ENCODE data around the gene ADAM12.
"Not testable (repeated sequence)": the region's sequence is repeated elsewhere in the genome, so short reads cannot be mapped to it uniquely, and the experiment has no call there.

Gene ADAM12

DNA sequence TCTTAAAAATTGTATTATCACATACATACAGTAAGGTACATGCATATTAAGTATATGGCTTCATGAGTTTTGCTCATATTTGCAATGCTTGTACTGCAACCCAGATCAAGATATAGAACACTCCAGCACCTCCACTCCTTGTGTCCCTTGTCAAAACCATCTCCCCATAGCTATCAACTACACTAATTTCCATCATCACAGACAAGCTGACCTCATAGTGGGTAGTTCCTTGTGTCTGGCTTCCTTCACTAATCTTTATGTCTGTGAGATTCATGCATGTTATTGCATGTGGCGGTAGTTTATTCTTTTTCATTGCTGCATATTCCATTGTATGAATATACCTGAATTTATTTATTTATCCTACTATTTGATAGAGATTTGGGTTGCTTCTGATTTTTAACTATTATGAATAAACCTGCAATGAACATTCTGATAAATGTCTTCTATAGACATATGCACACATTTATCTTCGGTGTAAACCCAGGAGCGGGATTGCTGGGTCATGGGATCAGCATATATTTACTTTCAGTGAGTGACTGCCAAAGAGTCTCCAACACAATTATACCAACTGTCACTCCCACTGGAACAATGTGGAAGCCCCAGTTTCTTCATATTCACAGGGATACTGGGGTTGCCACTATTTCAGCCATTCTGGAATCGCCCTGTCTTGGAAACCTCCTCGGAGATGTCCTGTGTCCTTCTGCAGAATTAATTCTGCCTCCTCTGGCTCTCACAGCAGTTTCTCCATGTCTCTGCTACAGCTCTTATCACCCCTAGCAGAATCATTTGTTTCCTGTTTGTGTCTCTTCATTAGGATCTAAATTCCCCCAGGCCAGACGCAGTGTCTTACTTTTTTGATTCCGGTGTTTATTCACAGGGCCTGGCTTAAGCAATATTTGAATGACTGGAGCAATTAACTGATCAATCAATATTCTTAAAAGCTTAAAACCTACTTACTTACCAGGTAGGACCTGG is 14.7 kb upstream of the ADAM12 start:
- no peak for DNase-seq

DNA sequence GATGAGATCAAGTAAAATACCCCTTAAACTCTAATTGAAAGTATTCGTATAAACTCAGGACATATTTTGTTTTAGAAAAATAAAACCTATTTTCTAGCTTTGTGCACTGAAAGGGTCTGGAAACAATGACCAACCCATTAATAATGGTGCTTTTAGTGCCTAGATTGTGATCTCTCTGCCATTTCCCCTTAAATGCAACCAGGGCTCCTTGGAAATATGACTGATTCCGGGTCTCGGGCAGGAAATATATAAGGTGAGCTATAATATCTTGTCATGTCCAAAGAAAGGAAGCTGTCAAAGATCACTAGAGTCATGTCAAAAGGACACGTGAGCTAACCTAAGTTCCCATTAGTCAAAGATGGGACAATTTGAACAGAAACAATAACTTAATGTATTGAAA is 12.4 kb upstream of the ADAM12 start:
- no peak for DNase-seq

DNA sequence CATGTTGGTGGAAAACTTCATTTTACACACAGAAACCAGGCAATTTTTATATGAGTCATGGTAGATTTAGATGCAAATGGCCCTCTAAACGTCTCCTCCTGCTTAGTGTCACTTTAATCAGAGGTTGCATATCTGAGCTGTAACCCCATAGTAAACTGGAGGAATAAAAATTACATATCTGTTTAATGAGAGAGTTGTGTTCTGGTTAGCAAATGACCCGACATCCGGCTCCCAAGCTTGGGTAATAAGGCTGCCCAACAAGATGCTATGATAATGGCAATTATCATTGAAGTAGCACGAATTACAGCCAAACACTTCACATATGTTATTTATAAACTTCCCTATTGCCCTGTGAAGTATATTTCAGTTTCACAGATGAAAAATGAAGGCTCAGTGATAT is 10.6 kb upstream of the ADAM12 start:
- no peak for DNase-seq

DNA sequence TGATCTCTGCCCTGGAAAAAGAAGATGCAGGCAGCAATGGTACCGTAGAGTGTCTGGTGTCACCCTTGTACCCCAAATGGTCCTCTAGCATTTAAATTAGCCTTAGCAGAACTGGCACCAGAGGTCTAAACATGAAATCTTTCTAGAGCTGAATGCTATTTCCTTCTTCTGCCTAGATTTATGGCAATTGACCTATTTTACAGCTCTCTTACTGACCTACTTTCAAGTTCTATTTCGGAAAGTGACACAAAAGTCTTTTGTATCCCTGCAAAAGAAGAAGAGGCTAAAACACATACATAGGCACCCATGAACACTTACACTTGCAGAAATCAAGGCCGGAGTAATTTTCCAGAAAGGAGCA is 10.1 kb upstream of the ADAM12 start:
- no peak for DNase-seq

DNA sequence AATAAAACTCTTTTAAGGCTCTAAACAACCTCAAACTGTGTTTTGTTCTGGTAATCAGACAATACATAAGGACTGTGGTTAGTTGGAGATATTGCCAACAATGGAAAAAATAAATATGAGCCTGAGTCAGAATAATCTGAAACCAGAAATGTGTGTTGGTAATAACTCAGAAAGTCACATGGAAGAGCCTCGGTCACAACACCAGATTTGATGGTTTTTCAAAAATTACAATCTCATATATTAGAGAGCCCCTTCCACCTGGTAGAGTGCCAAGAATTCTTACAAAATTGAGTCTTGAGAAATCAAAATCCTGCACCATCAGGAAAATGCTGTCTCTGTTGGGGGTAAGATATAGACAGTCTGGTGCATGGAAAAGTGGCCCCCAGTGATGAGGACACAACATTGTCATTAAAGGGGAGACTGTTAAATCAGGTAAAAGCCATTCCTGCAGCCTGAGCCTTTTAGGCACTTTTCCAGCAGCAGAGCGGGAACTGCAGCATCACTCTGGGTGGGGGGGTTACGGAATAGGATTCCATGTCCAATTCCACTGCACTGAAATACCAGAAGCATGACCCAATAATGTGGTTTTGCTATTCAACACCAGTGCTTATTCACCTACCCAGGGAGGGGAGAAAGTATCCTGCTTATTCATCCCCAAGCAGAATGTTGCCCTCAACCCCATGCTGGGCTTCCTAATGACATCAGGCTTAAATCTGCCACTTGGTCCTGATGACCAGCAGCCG is 9.5 kb upstream of the ADAM12 start:
- DNase-seq, result no peak

DNA sequence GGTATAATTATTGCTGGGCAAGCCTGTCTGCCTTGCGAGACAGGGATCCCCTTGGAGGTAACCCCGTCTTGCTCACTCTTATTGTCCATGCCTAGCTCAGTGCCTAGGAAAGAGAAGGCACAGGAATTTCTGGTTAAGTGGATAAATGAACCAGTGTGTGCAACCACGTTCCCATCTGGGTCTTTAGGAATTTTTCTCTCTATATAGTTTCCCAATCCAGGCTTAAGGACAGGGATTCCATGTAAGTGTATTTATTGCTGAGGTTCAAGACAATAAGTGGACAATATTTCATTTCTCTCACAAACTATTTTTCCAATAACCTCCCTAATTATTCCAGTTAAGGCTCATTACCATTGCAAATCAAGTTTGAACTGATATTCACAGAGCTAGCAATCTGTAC is 8.9 kb upstream of the ADAM12 start:
- no peak for DNase-seq

DNA sequence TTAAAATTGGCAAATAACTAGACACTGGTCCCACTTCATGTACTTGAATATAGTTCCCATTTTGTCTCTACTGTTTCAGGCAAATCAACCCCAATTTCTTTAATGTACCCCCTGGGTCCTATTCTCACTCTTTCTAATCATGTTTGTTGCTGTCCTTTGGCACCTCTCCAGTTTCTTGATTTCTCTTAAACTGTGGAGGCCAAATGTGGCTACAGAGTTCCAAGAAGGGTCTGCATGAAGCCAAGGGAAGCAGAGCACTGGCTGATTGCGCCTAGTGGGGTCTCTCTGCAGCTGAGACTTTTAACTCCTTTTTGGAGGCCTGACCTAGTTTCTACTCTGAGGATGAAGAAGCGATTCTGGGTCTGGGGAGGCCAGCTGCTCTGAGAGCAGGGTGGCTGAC is 6.7 kb upstream of the ADAM12 start:
- DNase-seq, result no peak

DNA sequence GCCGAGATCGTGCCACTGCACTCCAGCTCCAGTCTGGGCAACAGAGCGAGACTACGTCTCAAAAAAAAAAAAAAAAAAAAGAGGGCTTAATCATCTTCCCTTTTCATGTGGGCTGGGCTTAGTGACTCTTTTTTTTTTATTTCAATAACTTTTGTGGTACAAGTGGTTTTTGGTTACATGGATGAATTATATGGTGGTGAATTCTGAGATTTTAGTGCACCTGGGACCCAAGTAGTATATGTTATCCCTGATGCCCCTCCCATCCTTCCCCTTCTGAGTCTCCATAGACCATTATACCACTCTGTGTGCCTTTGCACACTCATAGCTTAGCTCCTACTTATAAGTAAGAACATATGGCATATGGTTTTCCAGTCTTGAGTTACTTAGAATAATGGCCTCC is 4.8 kb upstream of the ADAM12 start:
- no peak for DNase-seq

DNA sequence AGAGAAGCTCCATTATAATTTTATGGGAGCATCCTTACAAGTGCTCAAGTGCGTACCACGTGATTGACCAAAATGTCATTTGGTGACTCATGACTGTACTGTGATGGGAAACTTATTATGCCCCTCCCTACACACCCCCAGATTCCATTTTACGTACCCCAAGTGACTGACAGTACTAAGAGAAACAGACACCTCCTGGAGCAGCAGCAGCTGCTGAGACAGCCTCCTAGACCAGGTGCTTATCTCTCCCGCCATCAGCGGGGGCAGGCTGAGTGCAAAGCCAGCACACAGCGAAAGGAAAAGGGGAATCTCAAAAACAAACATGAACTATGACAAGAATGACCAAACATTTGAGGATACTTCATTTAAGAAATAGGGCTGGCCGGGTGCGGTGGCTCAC is 4.2 kb upstream of the ADAM12 start:
- no peak for DNase-seq

DNA sequence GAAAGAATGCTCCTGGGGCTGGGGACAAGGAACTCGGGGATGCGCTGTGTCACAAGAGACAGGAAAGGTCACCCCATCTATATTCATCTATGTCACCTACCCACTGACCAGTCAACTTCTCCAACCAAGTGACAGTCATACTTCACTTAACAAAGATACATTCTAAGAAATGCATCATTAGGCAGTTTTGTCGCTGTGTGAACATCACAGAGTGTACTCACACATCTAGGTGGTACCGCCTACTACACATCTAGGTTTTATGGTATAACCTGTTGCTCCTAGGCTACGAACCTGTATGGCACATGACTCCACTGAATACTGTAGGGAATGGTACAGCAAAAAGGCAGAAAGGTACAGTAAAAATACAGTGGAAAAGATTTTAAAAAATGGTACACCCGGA is 3.8 kb upstream of the ADAM12 start:
- DNase-seq, result no peak

DNA sequence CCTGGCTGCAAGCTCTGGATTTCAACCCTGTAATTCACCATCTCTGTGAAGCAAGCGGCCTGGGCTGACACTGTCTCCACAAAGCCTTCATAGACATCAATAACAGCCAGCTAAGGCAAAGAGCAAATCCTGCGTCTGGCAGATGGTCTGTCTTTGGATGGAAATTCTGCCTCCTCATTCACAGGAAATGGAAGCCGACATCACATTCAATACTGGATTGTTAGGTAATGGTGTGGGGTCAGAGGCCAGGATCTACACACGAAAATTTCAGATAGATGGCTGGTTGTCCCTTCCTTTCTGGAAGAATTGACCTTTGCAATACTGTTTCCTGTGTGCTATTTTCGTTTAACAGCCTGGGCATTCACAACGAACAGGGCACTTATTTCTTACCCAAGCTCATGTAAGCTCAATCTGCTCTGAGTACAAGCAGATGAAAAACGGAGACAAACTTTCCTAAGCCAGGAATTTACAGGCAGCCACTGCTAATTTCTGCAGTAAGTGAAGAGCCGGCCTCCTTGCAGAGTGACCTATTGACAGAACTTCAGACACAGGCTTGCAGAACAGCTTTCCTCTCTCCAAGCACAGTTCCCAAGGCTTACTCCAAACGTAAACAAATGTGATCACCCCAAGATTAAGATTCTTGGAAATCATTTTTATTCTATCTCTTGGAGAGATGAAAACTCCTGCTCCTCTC is 3.1 kb upstream of the ADAM12 start:
- DNase-seq, result no peak

DNA sequence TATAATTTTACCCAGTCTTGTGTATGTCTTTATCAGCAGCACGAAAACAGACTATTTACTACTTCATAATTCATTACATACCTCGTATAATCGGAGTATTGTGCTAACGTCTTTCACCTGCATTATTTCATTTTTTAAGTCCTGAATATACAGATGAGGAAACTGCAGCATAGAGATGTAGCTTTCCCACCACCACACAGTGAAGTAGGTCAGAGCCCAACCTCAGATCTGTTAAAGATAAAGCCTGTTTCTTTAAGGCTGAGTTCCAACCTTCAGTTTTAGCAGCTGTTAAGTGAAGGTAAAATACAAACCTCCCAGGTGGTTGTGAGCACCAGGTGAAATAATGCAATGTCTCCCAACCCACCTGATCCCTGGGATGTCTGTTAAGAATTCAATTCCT is 2.0 kb upstream of the ADAM12 start:
- no peak for DNase-seq

DNA sequence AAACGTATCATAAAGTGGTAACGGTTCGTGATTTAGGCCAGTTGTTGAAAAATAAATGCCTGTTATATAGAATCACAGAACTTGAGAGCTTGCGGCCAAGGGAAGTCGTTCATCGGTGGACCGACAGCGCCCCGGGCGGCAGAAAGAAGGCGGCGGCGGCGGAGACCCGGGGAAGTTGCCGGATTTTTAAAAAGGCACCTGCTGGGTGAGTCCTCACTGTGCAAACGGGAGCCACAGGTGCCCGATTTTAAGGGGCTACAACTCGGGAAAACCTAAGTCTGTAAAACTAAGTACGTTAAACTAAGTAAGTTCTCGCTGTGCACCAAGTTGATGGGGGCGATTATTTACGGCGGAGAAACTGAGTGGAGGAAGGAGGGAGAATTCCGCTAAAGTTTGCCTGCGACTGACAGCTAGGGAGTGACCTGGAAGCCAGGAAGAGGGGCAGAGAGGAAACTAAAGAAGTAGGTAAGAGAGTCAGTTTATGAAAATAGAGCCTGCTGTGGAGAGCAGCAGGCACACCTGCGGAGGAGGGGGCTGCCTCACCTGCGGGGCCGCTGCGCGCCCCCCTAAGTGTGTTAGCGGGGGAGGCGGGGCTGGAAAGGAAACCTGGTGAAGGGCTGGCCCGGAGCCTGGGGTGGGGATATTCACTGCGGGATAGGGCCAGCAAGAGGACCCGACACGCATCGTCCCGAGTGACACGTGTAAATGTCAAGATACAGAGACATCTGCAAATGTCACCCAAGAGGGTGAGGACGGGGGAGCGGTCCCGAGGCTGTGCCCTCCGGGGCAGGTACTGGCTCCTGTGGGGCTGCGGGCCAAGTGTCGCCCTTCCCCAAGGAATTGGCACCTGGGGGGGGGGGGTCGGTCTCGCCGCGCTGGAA is 996 bp downstream of the ADAM12 start:
- peak; percentile 45 for DNase-seq

DNA sequence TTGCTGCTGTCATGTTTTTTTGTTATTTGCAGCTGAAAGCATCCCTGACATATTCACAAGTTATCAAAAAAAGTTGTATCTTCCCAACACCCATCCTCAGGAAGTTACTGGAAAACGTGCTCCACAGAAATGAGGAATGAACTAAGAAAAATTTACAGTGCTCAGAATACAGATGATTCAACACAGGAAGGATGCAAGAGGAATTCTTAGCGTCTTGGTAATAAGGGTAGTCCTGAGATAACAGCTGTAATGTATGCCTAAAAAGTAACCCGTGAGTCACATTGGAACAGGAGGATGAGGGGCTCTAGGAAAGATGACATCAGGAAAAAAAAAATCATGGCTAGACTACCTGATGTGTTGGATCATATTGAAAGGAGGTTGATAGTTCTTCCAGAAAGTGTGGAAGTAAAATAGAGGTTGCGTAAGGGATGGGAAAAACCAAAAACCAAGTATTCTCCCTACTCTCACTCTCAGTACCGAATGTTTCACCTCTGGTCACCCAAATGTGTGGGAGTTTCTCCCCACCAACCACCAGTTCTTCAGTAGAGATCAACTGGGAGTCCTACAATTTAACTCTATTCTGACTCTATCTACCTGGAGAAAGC is 3.9 kb downstream of the ADAM12 start:
- no peak for DNase-seq

DNA sequence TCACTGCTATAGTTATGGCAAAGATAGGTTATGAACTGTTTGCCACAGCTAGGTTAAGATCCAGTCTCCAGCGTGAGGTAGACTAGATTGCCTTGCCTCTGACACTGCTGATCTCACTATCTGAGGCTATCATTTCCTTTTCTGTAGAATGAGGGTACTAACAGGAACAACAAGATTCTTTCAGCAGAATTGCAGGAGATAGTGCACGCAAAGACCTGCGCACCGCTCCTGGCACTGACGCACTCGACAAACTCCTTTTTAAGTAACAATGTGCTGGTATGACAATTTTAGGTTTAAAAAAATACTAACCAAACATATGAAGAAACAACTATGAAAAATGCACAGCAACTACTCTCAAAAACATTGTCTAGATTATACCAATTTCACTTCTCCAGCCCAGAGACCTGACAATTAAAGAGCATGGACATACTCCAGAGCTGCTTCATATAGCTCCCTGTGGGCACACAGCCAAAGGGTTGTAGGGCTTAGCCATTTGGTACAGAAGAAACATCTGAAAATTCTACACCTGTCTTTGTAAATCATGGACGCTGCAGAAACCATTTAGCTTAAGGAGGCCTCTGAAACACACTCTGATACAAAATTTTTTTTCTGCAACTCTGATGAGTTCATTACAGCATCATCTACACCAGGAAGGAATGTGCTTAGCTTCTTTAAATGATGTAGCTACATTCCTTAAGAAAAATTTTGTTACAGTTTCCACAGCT is 7.8 kb downstream of the ADAM12 start:
- DNase-seq, result no peak

DNA sequence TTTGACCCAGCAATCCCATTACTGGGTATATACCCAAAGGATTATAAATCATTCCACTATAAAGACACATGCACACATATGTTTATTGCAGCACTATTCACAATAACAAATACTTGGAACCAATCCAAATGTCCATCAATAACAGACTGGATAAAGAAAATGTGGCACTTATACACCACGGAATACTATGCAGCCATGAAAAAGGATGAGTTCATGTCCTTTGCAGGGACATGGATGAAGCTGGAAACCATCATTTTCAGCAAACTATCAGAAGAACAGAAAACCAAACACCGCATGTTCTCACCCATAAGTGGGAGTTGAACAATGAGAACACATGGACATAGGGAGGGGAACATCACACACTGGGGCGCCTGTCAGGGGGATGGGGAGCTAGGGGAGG is 9.1 kb downstream of the ADAM12 start:
- DNase-seq, result not testable (repeated sequence)

DNA sequence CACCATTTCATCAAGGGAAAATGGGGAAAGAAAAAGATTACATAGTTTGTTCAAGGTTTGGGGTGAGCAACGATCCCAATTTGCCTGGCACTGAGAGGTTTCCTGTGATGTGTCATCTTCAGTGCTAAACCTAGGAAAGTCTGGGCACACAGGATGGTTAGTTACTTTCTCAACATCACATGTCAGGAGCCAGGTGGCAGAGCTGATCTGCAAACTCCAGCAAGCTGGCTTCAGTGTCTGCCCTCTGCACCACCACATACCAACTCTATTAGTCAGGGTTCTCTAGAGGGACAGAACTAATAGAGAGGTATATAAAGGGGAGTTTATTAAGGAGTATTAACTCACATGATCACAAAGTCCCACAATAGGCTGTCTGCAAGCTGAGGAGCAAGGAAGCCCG is 11.3 kb downstream of the ADAM12 start:
- no peak for DNase-seq

DNA sequence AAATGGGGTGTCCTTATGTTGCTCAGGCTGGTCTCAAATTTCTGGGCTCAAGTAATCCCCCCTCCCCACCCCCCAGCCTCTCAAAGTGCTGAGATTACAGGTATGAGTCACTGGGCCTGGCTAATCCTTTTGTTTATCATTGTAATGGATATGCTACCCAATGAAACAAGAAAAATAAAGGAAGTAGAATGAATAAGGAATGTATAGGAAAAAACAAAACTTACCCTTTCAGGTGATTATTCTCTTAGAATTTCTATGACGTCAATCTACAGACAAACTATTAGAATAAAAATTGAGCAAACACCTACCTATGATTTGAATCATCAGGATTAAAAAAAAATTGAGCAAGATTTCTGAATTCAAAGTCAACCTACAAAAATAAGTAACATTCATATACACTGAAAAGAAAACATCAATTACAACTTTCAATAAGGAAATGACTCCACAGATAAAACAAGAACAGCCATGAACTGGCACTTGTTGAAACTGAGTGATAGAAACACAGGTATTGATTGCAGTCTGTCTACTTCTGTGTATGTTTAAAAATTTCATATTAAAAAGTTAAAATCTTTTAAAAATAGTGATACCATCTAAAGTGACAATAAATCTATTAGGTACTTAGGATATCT is 12.2 kb downstream of the ADAM12 start:
- no peak for DNase-seq

DNA sequence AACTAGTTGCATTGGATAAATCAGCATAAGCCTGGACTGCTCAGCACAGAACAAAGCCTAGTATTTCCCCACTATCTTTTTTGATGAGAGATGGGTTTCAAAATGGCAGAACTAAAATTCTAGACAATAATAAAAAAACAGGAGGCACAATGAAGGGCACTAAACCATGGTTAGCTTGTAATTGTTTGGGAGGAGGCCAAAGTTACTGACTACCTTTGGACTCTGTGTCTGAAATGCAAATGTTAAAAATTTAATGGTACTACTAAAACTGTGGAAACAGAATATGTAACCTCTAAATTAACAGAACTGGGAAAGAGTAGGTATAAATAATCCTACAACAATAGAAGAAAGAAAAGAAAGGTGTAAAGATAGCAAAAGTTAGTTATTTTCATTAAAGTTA is 13.0 kb downstream of the ADAM12 start:
- no peak for DNase-seq

DNA sequence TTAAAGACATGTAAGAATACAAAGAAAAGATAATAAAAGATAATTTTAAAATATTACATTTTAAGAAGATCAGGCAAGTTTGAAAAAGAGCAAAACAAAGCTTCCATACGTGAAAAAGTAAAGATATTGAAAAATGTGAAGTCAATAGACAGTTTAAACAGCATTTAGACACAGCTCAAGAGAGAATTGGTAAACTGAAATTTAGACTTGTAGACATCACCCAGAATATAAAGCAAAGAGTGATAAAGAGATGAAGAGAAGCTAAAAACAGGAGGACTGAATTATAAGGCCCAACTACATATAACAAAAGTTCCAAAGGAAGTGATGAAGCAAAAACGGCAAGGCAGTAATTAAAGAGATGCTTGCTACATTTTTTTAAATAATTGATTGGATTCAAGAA is 13.8 kb downstream of the ADAM12 start:
- no peak for DNase-seq

DNA sequence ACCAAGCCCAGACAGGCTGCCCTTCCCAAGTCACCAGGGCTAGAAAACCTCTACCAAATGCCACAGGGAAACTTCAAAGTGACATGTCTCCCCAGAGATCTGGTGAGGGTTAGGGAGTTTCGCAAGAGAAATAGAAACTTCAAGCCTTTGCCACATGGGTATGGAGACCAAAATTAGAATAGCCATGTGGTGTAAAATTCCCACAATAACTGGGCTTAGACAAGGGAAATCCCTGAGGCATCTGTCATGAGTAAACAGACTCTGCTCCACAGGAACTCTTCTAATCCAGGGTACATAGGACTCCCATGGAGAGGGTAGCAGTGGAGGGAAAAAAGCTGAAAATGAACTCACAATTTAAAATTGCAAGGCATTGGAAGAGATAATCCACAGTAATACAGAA is 14.3 kb downstream of the ADAM12 start:
- DNase-seq, result no peak
